GM19240 (cell line): ENCODE measurements around the gene RASA2.
A peak's percentile ranks its signal among the peaks of the same experiment; 100 is the strongest.

ENCODE experiments used
- DNase-seq: peaks from one replicate; pipeline ENCODE4 v3.0.0; 2011; ENCODE audit warnings: low spot score; ENCODE audit not compliant: insufficient read length

RASA2 gene

GRCh38 chr3:141643391-141643790 lies 156.6 kb downstream of the RASA2 start:
- DNase-seq, result no peak

- DNase-seq, result no peak
Measured at GRCh38 chr3:141643796-141644195, 157.0 kb downstream of the RASA2 start.

GRCh38 chr3:141644931-141645330 lies 158.1 kb downstream of the RASA2 start:
- peak; percentile 61 for DNase-seq

GRCh38 chr3:141646760-141647561 lies 160.1 kb downstream of the RASA2 start:
- no peak for DNase-seq

- no peak for DNase-seq
Measured at GRCh38 chr3:141647562-141647915, 160.7 kb downstream of the RASA2 start.

GRCh38 chr3:141648055-141648910 lies 161.5 kb downstream of the RASA2 start:
- no peak for DNase-seq

- no peak for DNase-seq
Measured at GRCh38 chr3:141649871-141650270, 163.0 kb downstream of the RASA2 start.

GRCh38 chr3:141650783-141651182 lies 164.0 kb downstream of the RASA2 start:
- no peak for DNase-seq

GRCh38 chr3:141651409-141651808 lies 164.6 kb downstream of the RASA2 start:
- DNase-seq, result no peak

- DNase-seq, result no peak
Measured at GRCh38 chr3:141652349-141652748, 165.5 kb downstream of the RASA2 start.

- no peak for DNase-seq
Measured at GRCh38 chr3:141653847-141654246, 167.0 kb downstream of the RASA2 start.

GRCh38 chr3:141655801-141656200 lies 169.0 kb downstream of the RASA2 start:
- no peak for DNase-seq

GRCh38 chr3:141656771-141657170 lies 169.9 kb downstream of the RASA2 start:
- no peak for DNase-seq

- DNase-seq, result no peak
Measured at GRCh38 chr3:141657516-141657915, 170.7 kb downstream of the RASA2 start.

- no peak for DNase-seq
Measured at GRCh38 chr3:141659821-141660613, 173.2 kb downstream of the RASA2 start.

GRCh38 chr3:141660614-141660947 lies 173.8 kb downstream of the RASA2 start:
- no peak for DNase-seq

- no peak for DNase-seq
Measured at GRCh38 chr3:141661229-141662196, 174.7 kb downstream of the RASA2 start.

- no peak for DNase-seq
Measured at GRCh38 chr3:141663993-141664392, 177.2 kb downstream of the RASA2 start.
